Lower leg skin (tissue), 4 donors: ENCODE results near the gene SPHKAP. TPM values are rescaled to one million over a fixed set of nuclear protein-coding genes. Genes with fewer than 3 reads are reported as not detected.
"Not testable (repeated sequence)": the region's sequence is repeated elsewhere in the genome, so short reads cannot be mapped to it uniquely, and the experiment has no call there.

Experiments
- DNase-seq, 2 donors: peaks; one replicate each; pipeline ENCODE4 v3.0.0-alpha.2; 2019; ENCODE audit warnings: low spot score in 2 of 2
- H3K4me3 ChIP-seq: fragments of 200-600 bp; sonication (generic); 2 replicates; pipeline ENCODE4 v1.5.1; 2017; ENCODE audit warnings: mild to moderate bottlenecking, low read depth; ENCODE audit not compliant: poor library complexity, severe bottlenecking
- CTCF ChIP-seq, 3 donors: fragments of 450-650 bp; IDR thresholded peaks; one replicate each; pipeline ENCODE4 v1.5.1; 2016; ENCODE audit warnings: antibody characterized with exemption in 3 of 3, mild to moderate bottlenecking in 3 of 3, moderate library complexity in 2 of 3
- POLR2A ChIP-seq, 2 donors: fragments of 450-650 bp; IDR thresholded peaks; one replicate each; pipeline ENCODE4 v1.6.1; 2016 to 2017; ENCODE audit warnings: antibody characterized with exemption in 2 of 2, mild to moderate bottlenecking in 1 of 2, moderate library complexity in 1 of 2
- WGBS, 2 donors: methylation state at CpG; one replicate each; pipeline ENCODE4 v1.1.5; 2018; 5-methylcytosine and 5-hydroxymethylcytosine counted together
- intact Hi-C: fragments of 100-400 bp; cut with DNase I; formaldehyde crosslinking; loops from one replicate; pipeline ENCODE4 v1.15.0; 2023; ENCODE audit warnings: low total_unique reads
- total RNA-seq, 4 donors: library from RNA; depleted of rRNA; stranded (reverse); fragments of >200 nt; gene quantifications; one replicate each; pipeline ENCODE4 v1.1.0, GENCODE V29; 2016

SPHKAP gene
- total RNA-seq, 4 donors from 2014 or later = 0.05 to 0.49 (median 0.18) TPM

GRCh38 chr2:227960317-227960716 lies 221.2 kb downstream of the SPHKAP start:
- intact Hi-C loops = no loop called here
- WGBS, 2 donors = 83 to 86% methylated on average over 3 of the region's 3 CpGs
- DNase-seq = no peak
- no peak overlapping the region for H3K4me3 ChIP-seq
- TF ChIP-seq CTCF (IDR thresholded peaks at IDR 0.05) (no peak), POLR2A (IDR thresholded peaks at IDR 0.05) (no peak)

GRCh38 chr2:227942965-227943364 lies 238.5 kb downstream of the SPHKAP start:
- WGBS, 2 donors = 63 to 85% methylated on average over 2 of the region's 2 CpGs
- no peak for DNase-seq
- TF ChIP-seq CTCF (IDR thresholded peaks at IDR 0.05) (no peak), POLR2A (IDR thresholded peaks at IDR 0.05) (no peak)
- no peak overlapping the region for H3K4me3 ChIP-seq
- intact Hi-C loops = no loop called here

GRCh38 chr2:227942021-227942420 lies 239.5 kb downstream of the SPHKAP start:
- intact Hi-C loops = no loop called here
- TF ChIP-seq CTCF (IDR thresholded peaks at IDR 0.05) (no peak), POLR2A (IDR thresholded peaks at IDR 0.05) (no peak)
- H3K4me3 ChIP-seq = no peak overlapping the region
- 71 to 78% methylated on average over 2 of the region's 2 CpGs for WGBS, 2 donors
- DNase-seq = no peak

- H3K4me3 ChIP-seq = no peak overlapping the region
- no peak for DNase-seq
- intact Hi-C loops = no loop called here
- TF ChIP-seq POLR2A (IDR thresholded peaks at IDR 0.05) (no peak), CTCF (IDR thresholded peaks at IDR 0.05) (no peak)
- 45 to 55% methylated on average over 11 of the region's 11 CpGs for WGBS, 2 donors
Measured at GRCh38 chr2:227939271-227940027, 242.0 kb downstream of the SPHKAP start.

GRCh38 chr2:227936249-227936648 lies 245.2 kb downstream of the SPHKAP start:
- intact Hi-C loops, H3K4me3 ChIP-seq, DNase-seq: not testable (repeated sequence)
- 63 to 69% methylated on average over 7 of the region's 7 CpGs for WGBS, 2 donors

GRCh38 chr2:227933884-227934283 lies 247.6 kb downstream of the SPHKAP start:
- no peak for DNase-seq
- 69 to 79% methylated on average over 1 of the region's 1 CpG for WGBS, 2 donors
- H3K4me3 ChIP-seq = no peak overlapping the region
- intact Hi-C loops = no loop called here
- TF ChIP-seq CTCF (IDR thresholded peaks at IDR 0.05) = no peak
- TF ChIP-seq POLR2A (IDR thresholded peaks at IDR 0.05) = no peak
